H1 (cell line): ENCODE results near the gene CLEC2D. TPM values are rescaled to one million over a fixed set of nuclear protein-coding genes. Genes with fewer than 3 reads are reported as not detected.

Experiments
- CTCF ChIA-PET: fragments of 300-600 bp; sonication (Branson Sonifier 250); formaldehyde crosslinking; loops from one replicate; lab custom pipeline; 2021; ENCODE audit not compliant: partially characterized antibody; lab: Charles Lee
- POLR2A ChIA-PET: fragments of 300-600 bp; sonication (Branson Sonifier 250); formaldehyde crosslinking; loops from one replicate; lab custom pipeline; 2021; ENCODE audit warnings: inconsistent platforms; ENCODE audit not compliant: partially characterized antibody; lab: Charles Lee
- DNase-seq, 2 experiments: peaks; one replicate each; pipeline versions ENCODE4 v3.0.0 to v3.0.0-alpha.2; 2010 to 2022; ENCODE audit warnings: low spot score in 2 of 2, low read depth in 1 of 2, mixed read lengths in 1 of 2
- FAIRE-seq: peaks from 2 replicates; lab custom pipeline; 2011; peaks lifted over from hg19 to GRCh38; lab: Jason Lieb, UNC
- H2AFZ ChIP-seq: 2 replicates; pipeline ENCODE4 v1.8.1; 2012; ENCODE audit warnings: low read length, inconsistent platforms
- H2AK5ac ChIP-seq: 2 replicates; pipeline ENCODE4 v1.6.1; 2013; ENCODE audit warnings: low read depth, low read length
- H2BK120ac ChIP-seq: replicated peaks from 2 replicates; pipeline ENCODE3; 2013; ENCODE audit warnings: low read depth, low read length, inconsistent platforms
- H2BK12ac ChIP-seq: 2 replicates; pipeline ENCODE4 v1.6.1; 2013; ENCODE audit warnings: low read depth, low read length
- H2BK15ac ChIP-seq: 2 replicates; pipeline ENCODE4 v1.6.1; 2013; ENCODE audit warnings: low read length
- H2BK20ac ChIP-seq: 2 replicates; pipeline ENCODE4 v1.6.1; 2013; ENCODE audit warnings: low read length
- H2BK5ac ChIP-seq: 2 replicates; pipeline ENCODE4 v1.6.1; 2013; ENCODE audit warnings: low read depth, low read length
- H3K14ac ChIP-seq: 2 replicates; pipeline ENCODE4 v1.6.1; 2013; ENCODE audit warnings: inconsistent platforms; ENCODE audit not compliant: insufficient read length
- H3K18ac ChIP-seq: 2 replicates; pipeline ENCODE4 v1.6.1; 2013; ENCODE audit warnings: low read length; ENCODE audit errors: extremely low read depth
- H3K23ac ChIP-seq: 2 replicates; pipeline ENCODE4 v1.6.1; 2013; ENCODE audit warnings: inconsistent platforms; ENCODE audit not compliant: insufficient read length
- H3K23me2 ChIP-seq: 2 replicates; pipeline ENCODE4 v1.6.1; 2013; ENCODE audit warnings: low read depth, low read length
- H3K27ac ChIP-seq: 2 replicates; pipeline ENCODE4 v1.6.1; 2011; ENCODE audit warnings: low read depth, low read length, inconsistent platforms
- H3K27me3 ChIP-seq, 4 experiments: replicated peaks in 1 of 4; 1 replicate in 1 of 4; 2 replicates in 3 of 4; pipeline versions ENCODE4 v1.6.1 to v1.8.1; 2011 to 2013; ENCODE audit warnings: low read length in 3 of 4, mild to moderate bottlenecking in 3 of 4, inconsistent platforms in 2 of 4, mixed read lengths in 2 of 4, moderate library complexity in 1 of 4; ENCODE audit not compliant: control insufficient read depth in 3 of 4, insufficient read depth in 3 of 4; ENCODE audit errors: extremely low read depth in 1 of 4
- H3K36me3 ChIP-seq, 4 experiments: 2 replicates each; pipeline versions ENCODE4 v1.6.1 to v1.8.1; 2011 to 2013; ENCODE audit warnings: mild to moderate bottlenecking in 4 of 4, low read length in 3 of 4, moderate library complexity in 2 of 4, control low read depth in 1 of 4, inconsistent platforms in 1 of 4; ENCODE audit not compliant: insufficient read depth in 4 of 4, control insufficient read depth in 2 of 4
- H3K4ac ChIP-seq: replicated peaks from 2 replicates; pipeline ENCODE3; 2013; ENCODE audit warnings: low read length, low read depth, mixed read lengths, inconsistent platforms; ENCODE audit not compliant: insufficient read length
- H3K4me1 ChIP-seq, 4 experiments: replicated peaks in 1 of 4; 1 replicate in 1 of 4; 2 replicates in 3 of 4; pipeline versions ENCODE4 v1.6.1 to v1.8.1; 2011 to 2013; ENCODE audit warnings: low read length in 3 of 4, inconsistent platforms in 2 of 4, mixed read lengths in 1 of 4; ENCODE audit not compliant: insufficient read depth in 4 of 4, control insufficient read depth in 3 of 4
- H3K4me2 ChIP-seq, 2 experiments: 2 replicates each; pipeline versions ENCODE4 v1.6.1 to v1.8.1; 2011 to 2013; ENCODE audit warnings: low read depth in 2 of 2, low read length in 2 of 2, control low read depth in 1 of 2, inconsistent platforms in 1 of 2, mild to moderate bottlenecking in 1 of 2; ENCODE audit not compliant: insufficient read depth in 1 of 2
- H3K4me3 ChIP-seq, 4 experiments: fragments of 200-600, 300-600 bp in 1 of 4; sonication (generic), shearing (Covaris generic), sonication (Bioruptor Twin) in 1 of 4; 2 replicates each; pipeline versions ENCODE4 v1.5.1 to v1.8.1; 2011 to 2016; ENCODE audit warnings: low read length in 4 of 4, low read depth in 3 of 4, control low read depth in 2 of 4, inconsistent platforms in 2 of 4, mild to moderate bottlenecking in 2 of 4, mixed read lengths in 1 of 4, moderate library complexity in 1 of 4; ENCODE audit not compliant: insufficient read depth in 2 of 4; ENCODE audit errors: extremely low read depth in 1 of 4
- H3K56ac ChIP-seq: replicated peaks from 2 replicates; pipeline ENCODE3; 2013; ENCODE audit warnings: low read depth, mild to moderate bottlenecking, mixed read lengths, low read length, inconsistent platforms; ENCODE audit not compliant: insufficient read length
- H3K79me1 ChIP-seq: 2 replicates; pipeline ENCODE4 v1.6.1; 2013; ENCODE audit warnings: low read depth, low read length, control low read depth
- H3K79me2 ChIP-seq, 2 experiments: 2 replicates each; pipeline versions ENCODE4 v1.6.1 to v1.8.1; 2012 to 2013; ENCODE audit warnings: low read length in 2 of 2, mild to moderate bottlenecking in 2 of 2, inconsistent platforms in 1 of 2; ENCODE audit not compliant: insufficient read depth in 2 of 2, control insufficient read depth in 1 of 2
- H3K9ac ChIP-seq, 4 experiments: replicated peaks in 1 of 4; 1 replicate in 1 of 4; 2 replicates in 3 of 4; pipeline versions ENCODE4 v1.6.1 to v1.8.1; 2011 to 2013; ENCODE audit warnings: low read depth in 3 of 4, low read length in 3 of 4, control low read depth in 2 of 4, mild to moderate bottlenecking in 2 of 4, moderate library complexity in 2 of 4, inconsistent platforms in 1 of 4; ENCODE audit errors: extremely low read depth in 1 of 4
- H3K9me3 ChIP-seq, 2 experiments: 2 replicates each; pipeline versions ENCODE4 v1.6.1 to v1.8.1; 2012 to 2013; ENCODE audit warnings: mild to moderate bottlenecking in 2 of 2, moderate library complexity in 2 of 2, control low read depth in 1 of 2, inconsistent platforms in 1 of 2, low read depth in 1 of 2, low read length in 1 of 2, mixed read lengths in 1 of 2; ENCODE audit not compliant: insufficient read depth in 2 of 2
- H4K20me1 ChIP-seq, 2 experiments: replicated peaks in 1 of 2; 2 replicates each; pipeline versions ENCODE3 to v1.8.1; 2011 to 2013; ENCODE audit warnings: inconsistent platforms in 2 of 2, low read length in 2 of 2, mild to moderate bottlenecking in 1 of 2; ENCODE audit not compliant: insufficient read depth in 2 of 2, control insufficient read depth in 1 of 2
- H4K5ac ChIP-seq: 2 replicates; pipeline ENCODE4 v1.6.1; 2013; ENCODE audit warnings: low read length, low read depth, mixed read lengths, inconsistent platforms; ENCODE audit not compliant: insufficient read length
- H4K8ac ChIP-seq: 2 replicates; pipeline ENCODE4 v1.8.0; 2013; ENCODE audit warnings: mild to moderate bottlenecking, moderate library complexity, low read length, inconsistent platforms; ENCODE audit not compliant: insufficient read depth; ENCODE audit errors: extremely low read depth
- H4K91ac ChIP-seq: replicated peaks from 2 replicates; pipeline ENCODE3; 2013; ENCODE audit warnings: low read length, mixed read lengths, inconsistent platforms; ENCODE audit not compliant: insufficient read length
- BACH1 ChIP-seq: IDR thresholded peaks from 2 replicates; pipeline ENCODE4 v1.6.1; 2012; ENCODE audit warnings: low read length, improper control_type of control experiment
- CBX5 ChIP-seq: fragments of 300-800, 300-1000 bp; sonication (generic); IDR thresholded peaks from 2 replicates; pipeline ENCODE4 v1.7.1; 2016; ENCODE audit warnings: antibody characterized with exemption, low read length, low read depth
- CHD2 ChIP-seq: IDR thresholded peaks from 2 replicates; pipeline ENCODE4 v1.6.1; 2012; ENCODE audit warnings: low read length, improper control_type of control experiment
- EGR1 ChIP-seq: IDR thresholded peaks from 2 replicates; pipeline ENCODE4 v1.6.1; 2011; ENCODE audit warnings: low read depth, low read length, borderline replicate concordance
- FOSL1 ChIP-seq: IDR thresholded peaks from 2 replicates; pipeline ENCODE4 v1.6.1; 2011; ENCODE audit warnings: mild to moderate bottlenecking, low read depth, low read length, moderate library complexity; ENCODE audit not compliant: insufficient read depth
- KDM1A ChIP-seq: fragments of 200-600, 300-600 bp; sonication (generic); IDR thresholded peaks from 2 replicates; pipeline ENCODE4 v1.7.1; 2016; ENCODE audit warnings: mild to moderate bottlenecking, low read length, borderline replicate concordance
- SRF ChIP-seq: IDR thresholded peaks from 2 replicates; pipeline ENCODE4 v1.6.1; 2011; ENCODE audit warnings: mild to moderate bottlenecking, low read depth, low read length, moderate library complexity
- SUZ12 ChIP-seq: fragments of 200-600 bp; sonication (generic); IDR thresholded peaks from 2 replicates; pipeline ENCODE4 v1.6.1; 2012; ENCODE audit warnings: mild to moderate bottlenecking, inconsistent platforms, low read length, moderate library complexity, mixed read lengths
- TCF12 ChIP-seq: IDR thresholded peaks from 2 replicates; pipeline ENCODE4 v1.6.1; 2011; ENCODE audit warnings: low read depth, mild to moderate bottlenecking, low read length
- WGBS, 2 experiments: shearing (Covaris generic) in 1 of 2; methylation state at CpG; one replicate each; pipeline versions ENCODE4 v1.1.6 to v1.1.7; 2013 to 2015; ENCODE audit warnings: low lambda C conversion rate in 2 of 2, mixed read lengths in 2 of 2, inconsistent platforms in 1 of 2, low coverage in 1 of 2, missing lambda C conversion rate in 1 of 2; ENCODE audit not compliant: insufficient replicate concordance in 2 of 2, insufficient coverage in 1 of 2, insufficient read length in 1 of 2; ENCODE audit errors: extremely low coverage in 1 of 2, missing lambda C conversion rate in 1 of 2; 5-methylcytosine and 5-hydroxymethylcytosine counted together
- polyA plus RNA-seq, 7 experiments: library from polyadenylated mRNA; depleted of rRNA in 3 of 7; stranded (reverse) in 5 of 7; unstranded in 2 of 7; fragments of >200 nt in 5 of 7; fragments of 200-250 nt in 2 of 7; gene quantifications; 1 replicate in 5 of 7; 2 replicates in 1 of 7; 4 replicates in 1 of 7; pipeline versions ENCODE4 v1.2.1 to v1.2.3, GENCODE V29; 2011 to 2013; ENCODE audit warnings: missing spikeins in 2 of 7, mixed read lengths in 2 of 7
- total RNA-seq: library from RNA; stranded (reverse); fragmentation: NEBNext Ultra II Directional; extraction: Animal tissue kit (Norgen Biotek cat#: 25700); gene quantifications from 2 replicates; pipeline ENCODE4 v1.2.1, GENCODE V29; 2021
- TF ChIP-seq, protein P1 (sequence below), 3 experiments: IDR thresholded peaks; 1 replicate in 2 of 3; 2 replicates in 1 of 3; pipeline versions ENCODE4 v1.5.1 to v1.6.1; 2011; ENCODE audit warnings: low read length in 3 of 3, mild to moderate bottlenecking in 3 of 3, inconsistent platforms in 2 of 3, low read depth in 1 of 3, moderate library complexity in 1 of 3; ENCODE audit not compliant: insufficient read depth in 1 of 3; ENCODE audit errors: control extremely low read depth in 1 of 3
- TF ChIP-seq, protein P2 (sequence below): IDR thresholded peaks from 2 replicates; pipeline ENCODE4 v1.6.1; 2011; ENCODE audit warnings: low read length, improper control_type of control experiment

CLEC2D gene
- total and polyA plus RNA-seq, 2 of the 8 experiments (the other 6 are each of a cell fraction or from before 2014, with no cell fraction given): 4.2 to 6.2 TPM

GRCh38 chr12:9698681-9699080 is 29.2 kb downstream of the CLEC2D start:
- peaks cover 0 to 19% (median 3%) of the 10 kb centered on the region in 4 experiments; a peak in 4 of 8 replicates for H3K36me3 ChIP-seq
- H3K4me3 ChIP-seq: no peak overlapping the region
- no peak overlapping the region for H3K4me2 ChIP-seq
- no peak overlapping the region for H3K23ac ChIP-seq
- no peak overlapping the region for H2BK12ac ChIP-seq
- H4K8ac ChIP-seq: no peak overlapping the region
- no peaks in the 10 kb centered on the region for H3K27me3 ChIP-seq
- ChIA-PET CTCF (interaction anchor here (1.1 to 1.5 kb wide), 2 partner anchors 10 to 64 kb away, joined by 3 to 10 read pairs; no protein-coding TSS in a partner anchor), POLR2A (no interaction called here)
- H3K79me1 ChIP-seq: no peaks in the 10 kb centered on the region
- no peak overlapping the region for H2AFZ ChIP-seq
- no peak overlapping the region for H3K14ac ChIP-seq
- no peak overlapping the region for H3K56ac ChIP-seq
- H2BK5ac ChIP-seq: no peak overlapping the region
- no peak overlapping the region for H4K91ac ChIP-seq
- FAIRE-seq: no peak
- H3K79me2 ChIP-seq: no peaks in the 10 kb centered on the region
- no peak overlapping the region for H3K9ac ChIP-seq
- no peak overlapping the region for H2BK120ac ChIP-seq
- H4K5ac ChIP-seq: no peak overlapping the region
- no peak overlapping the region for H3K27ac ChIP-seq
- H4K20me1 ChIP-seq: no peaks in the 10 kb centered on the region
- no peaks in the 10 kb centered on the region for H3K23me2 ChIP-seq
- H3K4ac ChIP-seq: no peak overlapping the region
- no peak overlapping the region for H3K18ac ChIP-seq
- H2BK15ac ChIP-seq: no peak overlapping the region
- no peak overlapping the region for H2AK5ac ChIP-seq
- no peak for DNase-seq
- H3K4me1 ChIP-seq: no peaks in the 10 kb centered on the region
- WGBS, 2 experiments: 88% methylated on average over 2 of the region's 2 CpGs; no CpG with 5 or more reads in 1 of the 2 experiments
- no peak overlapping the region for H2BK20ac ChIP-seq
- H3K9me3 ChIP-seq: peaks cover 6 to 15% of the 10 kb centered on the region in 2 experiments; a peak in 1 of 4 replicates
- TF ChIP-seq BACH1 (no peak), CHD2 (no peak), KDM1A (no peak), CBX5 (no peak), EGR1 (no peak), SRF (no peak), FOSL1 (no peak), TCF12 (no peak), SUZ12 (no peak)
- TF ChIP-seq, protein P1, sequence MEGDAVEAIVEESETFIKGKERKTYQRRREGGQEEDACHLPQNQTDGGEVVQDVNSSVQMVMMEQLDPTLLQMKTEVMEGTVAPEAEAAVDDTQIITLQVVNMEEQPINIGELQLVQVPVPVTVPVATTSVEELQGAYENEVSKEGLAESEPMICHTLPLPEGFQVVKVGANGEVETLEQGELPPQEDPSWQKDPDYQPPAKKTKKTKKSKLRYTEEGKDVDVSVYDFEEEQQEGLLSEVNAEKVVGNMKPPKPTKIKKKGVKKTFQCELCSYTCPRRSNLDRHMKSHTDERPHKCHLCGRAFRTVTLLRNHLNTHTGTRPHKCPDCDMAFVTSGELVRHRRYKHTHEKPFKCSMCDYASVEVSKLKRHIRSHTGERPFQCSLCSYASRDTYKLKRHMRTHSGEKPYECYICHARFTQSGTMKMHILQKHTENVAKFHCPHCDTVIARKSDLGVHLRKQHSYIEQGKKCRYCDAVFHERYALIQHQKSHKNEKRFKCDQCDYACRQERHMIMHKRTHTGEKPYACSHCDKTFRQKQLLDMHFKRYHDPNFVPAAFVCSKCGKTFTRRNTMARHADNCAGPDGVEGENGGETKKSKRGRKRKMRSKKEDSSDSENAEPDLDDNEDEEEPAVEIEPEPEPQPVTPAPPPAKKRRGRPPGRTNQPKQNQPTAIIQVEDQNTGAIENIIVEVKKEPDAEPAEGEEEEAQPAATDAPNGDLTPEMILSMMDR (IDR thresholded peaks at IDR 0.05; ENCODE audit: control extremely low read depth in 1 of 3, insufficient read depth in 1 of 3, low read depth in 1 of 3, low read length in 3 of 3): no peak
- TF ChIP-seq, protein P2, sequence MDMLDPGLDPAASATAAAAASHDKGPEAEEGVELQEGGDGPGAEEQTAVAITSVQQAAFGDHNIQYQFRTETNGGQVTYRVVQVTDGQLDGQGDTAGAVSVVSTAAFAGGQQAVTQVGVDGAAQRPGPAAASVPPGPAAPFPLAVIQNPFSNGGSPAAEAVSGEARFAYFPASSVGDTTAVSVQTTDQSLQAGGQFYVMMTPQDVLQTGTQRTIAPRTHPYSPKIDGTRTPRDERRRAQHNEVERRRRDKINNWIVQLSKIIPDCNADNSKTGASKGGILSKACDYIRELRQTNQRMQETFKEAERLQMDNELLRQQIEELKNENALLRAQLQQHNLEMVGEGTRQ: no peak
